Erythroblast (primary cell): ENCODE data around the gene TACSTD2.

Experiments used
- GATA1 ChIP-seq: IDR thresholded peaks from 2 replicates; pipeline ENCODE4 v1.6.1; 2011; ENCODE audit warnings: low read depth, mild to moderate bottlenecking, control low read depth, low read length, moderate library complexity
- POLR2A ChIP-seq: IDR thresholded peaks from 2 replicates; pipeline ENCODE4 v1.6.1; 2011; ENCODE audit warnings: mild to moderate bottlenecking, low read length

DNA sequence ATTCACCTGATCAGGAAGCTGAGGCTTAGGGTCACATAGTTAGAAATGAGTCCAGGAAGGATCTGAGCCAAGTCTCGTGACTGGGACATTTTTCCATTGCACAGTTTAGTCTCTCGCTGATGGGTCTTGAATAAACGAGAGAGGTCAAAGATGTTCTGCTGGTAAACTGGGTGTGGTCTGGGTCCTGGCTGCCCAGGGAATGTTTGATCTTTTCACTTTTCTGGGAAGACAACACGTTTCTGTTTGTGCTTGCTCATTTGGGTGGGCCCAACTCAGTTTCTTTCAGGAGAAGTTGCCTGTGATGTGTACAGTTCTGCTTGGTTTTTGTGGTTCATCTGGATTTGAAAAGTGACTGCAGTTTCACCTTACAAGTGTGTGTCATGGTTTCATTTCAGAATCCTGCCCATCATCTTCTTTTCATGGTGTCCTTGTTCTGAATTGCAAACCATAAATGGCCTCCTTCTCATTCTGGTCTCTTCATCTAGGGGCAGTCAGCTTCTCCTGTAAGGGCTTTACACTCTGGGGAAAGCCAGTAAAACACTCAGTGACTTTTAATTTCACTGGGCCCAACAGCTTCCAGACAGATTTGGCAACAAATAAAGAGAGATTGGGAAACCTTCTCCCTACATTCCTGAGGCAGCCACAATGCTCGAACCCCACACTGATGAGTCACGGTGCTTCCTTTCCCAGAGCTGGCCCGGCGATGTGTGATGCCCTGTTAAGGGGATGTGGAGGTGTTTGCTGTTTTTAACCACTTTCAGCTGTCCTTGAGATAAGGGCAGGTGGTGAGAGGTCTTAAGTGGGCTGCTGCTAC lies 7.2 kb upstream of the TACSTD2 start:
- TF ChIP-seq POLR2A (no peak), GATA1 (no peak)
